ENCODE results near the gene TMEM250.

TMEM250 gene

GRCh38 chr9:136143215-136144001 lies 24.7 kb upstream of the TMEM250 start:
- ChIA-PET CTCF (interaction anchor here (0.7 kb wide), 1 partner anchor 87 kb away, joined by 3 read pairs; no protein-coding TSS in a partner anchor), POLR2A (no interaction called here)
- TF ChIP-seq FOXM1 (IDR thresholded peaks at IDR 0.05; ENCODE audit: borderline replicate concordance), result no peak
- no peak for TF ChIP-seq ARNT (IDR thresholded peaks at IDR 0.05)
- no peak for TF ChIP-seq HDGF (IDR thresholded peaks at IDR 0.05; ENCODE audit: borderline replicate concordance)
- DNase-seq (ENCODE audit: extremely low spot score), result peak; percentile 45

GRCh38 chr9:136142859-136143214 lies 24.2 kb upstream of the TMEM250 start:
- DNase-seq (ENCODE audit: extremely low spot score), result no peak
- CTCF ChIA-PET, result no interaction called here
- no peak for TF ChIP-seq SP1 (IDR thresholded peaks at IDR 0.05)
- TF ChIP-seq PKNOX1 (IDR thresholded peaks at IDR 0.05), result no peak
- TF ChIP-seq ARNT (IDR thresholded peaks at IDR 0.05), result no peak
- TF ChIP-seq SUZ12 (IDR thresholded peaks at IDR 0.05), result no peak
- no peak for TF ChIP-seq FOXA1 (IDR thresholded peaks at IDR 0.05)
- TF ChIP-seq NFRKB (IDR thresholded peaks at IDR 0.05), result no peak
- no peak for TF ChIP-seq LEF1 (IDR thresholded peaks at IDR 0.05; ENCODE audit: borderline replicate concordance)
- no peak for TF ChIP-seq FOXK2 (IDR thresholded peaks at IDR 0.05)
- POLR2A ChIA-PET, result no interaction called here

- CTCF ChIA-PET, result interaction anchor here (0.9 kb wide), 1 partner anchor 113 kb away, joined by 3 read pairs; no protein-coding TSS in a partner anchor
- TF ChIP-seq FOXK2 (IDR thresholded peaks at IDR 0.05) (no peak), CTBP1 (IDR thresholded peaks at IDR 0.05; ENCODE audit: borderline replicate concordance) (no peak), ELF4 (IDR thresholded peaks at IDR 0.05) (no peak), BHLHE40 (IDR thresholded peaks at IDR 0.05; ENCODE audit: borderline replicate concordance) (no peak), ZNF384 (IDR thresholded peaks at IDR 0.05) (no peak), HDGF (IDR thresholded peaks at IDR 0.05; ENCODE audit: borderline replicate concordance) (no peak)
- POLR2A ChIA-PET, result interaction anchor here (1.5 kb wide), 1 partner anchor 125 kb away, joined by 4 read pairs; no protein-coding TSS in a partner anchor
- no peak for DNase-seq (ENCODE audit: extremely low spot score)
These were observed 23.7 kb upstream of the TMEM250 start for GRCh38 chr9:136142414-136142796.

- CTCF ChIA-PET, result interaction anchor here (0.9 kb wide), 2 partner anchors 29 to 113 kb away, joined by 3 to 4 read pairs; no protein-coding TSS in a partner anchor
- POLR2A ChIA-PET, result interaction anchor here (1.5 kb wide), 1 partner anchor 125 kb away, joined by 4 read pairs; no protein-coding TSS in a partner anchor
- DNase-seq (ENCODE audit: extremely low spot score), result no peak
- TF ChIP-seq LEF1 (IDR thresholded peaks at IDR 0.05; ENCODE audit: borderline replicate concordance) (no peak), BHLHE40 (IDR thresholded peaks at IDR 0.05; ENCODE audit: borderline replicate concordance) (no peak), TARDBP (IDR thresholded peaks at IDR 0.05) (no peak), SP1 (IDR thresholded peaks at IDR 0.05) (no peak), NFRKB (IDR thresholded peaks at IDR 0.05) (no peak), FOXA1 (IDR thresholded peaks at IDR 0.05) (no peak), FOXK2 (IDR thresholded peaks at IDR 0.05) (no peak), HDGF (IDR thresholded peaks at IDR 0.05; ENCODE audit: borderline replicate concordance) (no peak), ZNF384 (IDR thresholded peaks at IDR 0.05) (no peak), CTBP1 (IDR thresholded peaks at IDR 0.05; ENCODE audit: borderline replicate concordance) (no peak), PKNOX1 (IDR thresholded peaks at IDR 0.05) (no peak), SUZ12 (IDR thresholded peaks at IDR 0.05) (no peak), L3MBTL2 (conservative IDR thresholded peaks at IDR 0.05) (no peak)
These were observed 23.2 kb upstream of the TMEM250 start for GRCh38 chr9:136141682-136142413.

- DNase-seq (ENCODE audit: extremely low spot score), result no peak
- ChIA-PET POLR2A (interaction anchor here (1.5 kb wide), 1 partner anchor 126 kb away, joined by 4 read pairs; no protein-coding TSS in a partner anchor), CTCF (interaction anchor here (0.5 to 0.7 kb wide), 2 partner anchors 115 to 179 kb away, joined by 3 read pairs; no protein-coding TSS in a partner anchor)
- no peak for TF ChIP-seq TARDBP (IDR thresholded peaks at IDR 0.05)
- no peak for TF ChIP-seq CTBP1 (IDR thresholded peaks at IDR 0.05; ENCODE audit: borderline replicate concordance)
- no peak for TF ChIP-seq ZNF384 (IDR thresholded peaks at IDR 0.05)
- no peak for TF ChIP-seq PKNOX1 (IDR thresholded peaks at IDR 0.05)
- no peak for TF ChIP-seq L3MBTL2 (conservative IDR thresholded peaks at IDR 0.05)
- TF ChIP-seq SP1 (IDR thresholded peaks at IDR 0.05), result no peak
- no peak for TF ChIP-seq FOXK2 (IDR thresholded peaks at IDR 0.05)
- no peak for TF ChIP-seq FOXM1 (IDR thresholded peaks at IDR 0.05; ENCODE audit: borderline replicate concordance)
- no peak for TF ChIP-seq SUZ12 (IDR thresholded peaks at IDR 0.05)
- no peak for TF ChIP-seq LEF1 (IDR thresholded peaks at IDR 0.05; ENCODE audit: borderline replicate concordance)
- no peak for TF ChIP-seq ARNT (IDR thresholded peaks at IDR 0.05)
- no peak for TF ChIP-seq BHLHE40 (IDR thresholded peaks at IDR 0.05; ENCODE audit: borderline replicate concordance)
- no peak for TF ChIP-seq FOXA1 (IDR thresholded peaks at IDR 0.05)
- no peak for TF ChIP-seq NFRKB (IDR thresholded peaks at IDR 0.05)
- no peak for TF ChIP-seq HDGF (IDR thresholded peaks at IDR 0.05; ENCODE audit: borderline replicate concordance)
- no peak for TF ChIP-seq ELF4 (IDR thresholded peaks at IDR 0.05)
These were observed 22.3 kb upstream of the TMEM250 start for GRCh38 chr9:136140966-136141365.

- DNase-seq (ENCODE audit: extremely low spot score), result no peak
- TF ChIP-seq FOXM1 (IDR thresholded peaks at IDR 0.05; ENCODE audit: borderline replicate concordance) (no peak), ELF4 (IDR thresholded peaks at IDR 0.05) (no peak), FOXA1 (IDR thresholded peaks at IDR 0.05) (no peak)
- ChIA-PET CTCF (no interaction called here), POLR2A (no interaction called here)
These were observed 21.4 kb upstream of the TMEM250 start for GRCh38 chr9:136140046-136140445.

Measured in HEK293T (cell line).